GM06990 (cell line): Measurements from ENCODE around the gene BMS1.
"Not testable (repeated sequence)": the region's sequence is repeated elsewhere in the genome, so short reads cannot be mapped to it uniquely, and the experiment has no call there.

Experiments used
- DNase-seq: peaks from one replicate; pipeline ENCODE4 v3.0.0-alpha.2; 2011; ENCODE audit not compliant: insufficient read length; ENCODE audit errors: extremely low read depth
- H3K27me3 ChIP-seq: replicated peaks from 2 replicates; pipeline ENCODE4 v1.6.0; 2011; ENCODE audit warnings: low read length; ENCODE audit not compliant: control insufficient read depth, insufficient read depth
- H3K36me3 ChIP-seq: 2 replicates; pipeline ENCODE4 v1.5.1; 2011; ENCODE audit warnings: low read length; ENCODE audit not compliant: control insufficient read depth, insufficient read depth
- H3K4me3 ChIP-seq: replicated peaks from 2 replicates; pipeline ENCODE4 v1.5.1; 2011; ENCODE audit warnings: low read depth, mild to moderate bottlenecking, control low read depth, low read length
- TF ChIP-seq, protein P1 (sequence below): IDR thresholded peaks from 2 replicates; pipeline ENCODE4 v1.5.1; 2011; ENCODE audit warnings: low read length, control low read depth, mild to moderate bottlenecking, inconsistent platforms; ENCODE audit not compliant: insufficient read depth, poor library complexity, severe bottlenecking

Gene BMS1

GRCh38 chr10:42801135-42801534, 18.5 kb downstream of the BMS1 start:
- Histone ChIP-seq H3K36me3 (peaks cover 23% of the 10 kb centered on the region), H3K4me3 (no peak overlapping the region), H3K27me3 (no peaks in the 10 kb centered on the region)
- DNase-seq, result no peak
- TF ChIP-seq, protein P1, sequence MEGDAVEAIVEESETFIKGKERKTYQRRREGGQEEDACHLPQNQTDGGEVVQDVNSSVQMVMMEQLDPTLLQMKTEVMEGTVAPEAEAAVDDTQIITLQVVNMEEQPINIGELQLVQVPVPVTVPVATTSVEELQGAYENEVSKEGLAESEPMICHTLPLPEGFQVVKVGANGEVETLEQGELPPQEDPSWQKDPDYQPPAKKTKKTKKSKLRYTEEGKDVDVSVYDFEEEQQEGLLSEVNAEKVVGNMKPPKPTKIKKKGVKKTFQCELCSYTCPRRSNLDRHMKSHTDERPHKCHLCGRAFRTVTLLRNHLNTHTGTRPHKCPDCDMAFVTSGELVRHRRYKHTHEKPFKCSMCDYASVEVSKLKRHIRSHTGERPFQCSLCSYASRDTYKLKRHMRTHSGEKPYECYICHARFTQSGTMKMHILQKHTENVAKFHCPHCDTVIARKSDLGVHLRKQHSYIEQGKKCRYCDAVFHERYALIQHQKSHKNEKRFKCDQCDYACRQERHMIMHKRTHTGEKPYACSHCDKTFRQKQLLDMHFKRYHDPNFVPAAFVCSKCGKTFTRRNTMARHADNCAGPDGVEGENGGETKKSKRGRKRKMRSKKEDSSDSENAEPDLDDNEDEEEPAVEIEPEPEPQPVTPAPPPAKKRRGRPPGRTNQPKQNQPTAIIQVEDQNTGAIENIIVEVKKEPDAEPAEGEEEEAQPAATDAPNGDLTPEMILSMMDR, result no peak

DNA sequence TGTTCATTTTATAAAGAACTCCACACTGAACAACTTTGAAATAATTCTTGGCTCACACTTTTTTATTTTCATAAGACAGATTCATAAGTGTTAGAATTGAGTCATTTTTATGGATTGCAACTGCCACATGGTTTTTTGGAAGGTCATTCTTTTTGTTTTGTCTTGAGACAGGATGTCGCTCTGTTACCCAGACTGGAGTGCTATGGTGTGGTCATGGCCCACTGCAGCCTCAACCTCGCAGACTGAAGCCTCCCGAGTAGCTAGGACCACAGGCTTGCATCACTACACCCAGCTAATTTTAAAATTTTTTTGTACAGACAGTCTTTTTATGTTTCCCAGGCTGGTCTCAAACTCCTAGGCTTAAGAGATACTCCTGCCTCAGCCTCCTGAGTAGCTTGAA, 20.3 kb downstream of the BMS1 start:
- no peaks in the 10 kb centered on the region for H3K27me3 ChIP-seq
- TF ChIP-seq, protein P1, result no peak
- H3K4me3 ChIP-seq, result no peak overlapping the region
- DNase-seq, result no peak
- H3K36me3 ChIP-seq, result peaks cover 13% of the 10 kb centered on the region

GRCh38 chr10:42809676-42810075, 27.1 kb downstream of the BMS1 start:
- DNase-seq, result no peak
- Histone ChIP-seq H3K36me3 (peaks cover 6% of the 10 kb centered on the region), H3K4me3 (no peak overlapping the region), H3K27me3 (no peaks in the 10 kb centered on the region)
- TF ChIP-seq, protein P1, result no peak

- TF ChIP-seq, protein P1, result no peak
- DNase-seq, result no peak
- no peak overlapping the region for H3K4me3 ChIP-seq
- H3K27me3 ChIP-seq, result no peaks in the 10 kb centered on the region
- peaks cover 6% of the 10 kb centered on the region for H3K36me3 ChIP-seq
Observed at GRCh38 chr10:42812028-42812427, 29.4 kb downstream of the BMS1 start.

GRCh38 chr10:42813989-42814687, 31.5 kb downstream of the BMS1 start:
- H3K27me3 ChIP-seq, DNase-seq: not testable (repeated sequence)
- H3K36me3 ChIP-seq, result peaks cover 11% of the 10 kb centered on the region

DNA sequence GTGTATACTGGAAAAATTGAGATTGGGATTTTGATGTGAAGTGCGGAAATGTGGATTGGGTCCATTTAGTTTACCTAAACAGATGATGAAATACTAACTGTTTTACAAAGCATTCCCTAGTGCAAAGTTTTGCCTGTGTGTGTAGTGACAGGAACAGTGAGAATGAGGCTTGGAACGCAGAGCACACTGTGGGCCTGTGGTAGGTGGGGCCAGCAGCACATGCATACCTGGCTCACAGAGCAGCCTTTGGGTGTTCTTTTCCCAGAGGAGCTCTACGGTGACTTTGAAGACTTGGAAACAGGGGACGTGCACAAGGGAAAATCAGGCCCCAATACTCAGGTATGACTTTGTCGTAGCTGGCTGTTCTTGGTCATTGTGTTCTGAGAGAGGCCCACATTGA, 33.7 kb downstream of the BMS1 start:
- not testable (repeated sequence) for H3K4me3 ChIP-seq, H3K27me3 ChIP-seq, DNase-seq
- peaks cover 10% of the 10 kb centered on the region for H3K36me3 ChIP-seq

More at GRCh38 chr10:42813989-42814687, 31.5 kb downstream of the BMS1 start:
- not testable (repeated sequence) for H3K4me3 ChIP-seq

- no peaks in the 10 kb centered on the region for H3K27me3 ChIP-seq
- peaks cover 10% of the 10 kb centered on the region for H3K36me3 ChIP-seq
- H3K4me3 ChIP-seq, result no peak overlapping the region
- no peak for DNase-seq
- TF ChIP-seq, protein P1, result no peak
Observed at GRCh38 chr10:42816912-42817311, 34.3 kb downstream of the BMS1 start.

- not testable (repeated sequence) for H3K36me3 ChIP-seq, H3K4me3 ChIP-seq
Observed at GRCh38 chr10:42817417-42817816, 34.8 kb downstream of the BMS1 start.

DNA sequence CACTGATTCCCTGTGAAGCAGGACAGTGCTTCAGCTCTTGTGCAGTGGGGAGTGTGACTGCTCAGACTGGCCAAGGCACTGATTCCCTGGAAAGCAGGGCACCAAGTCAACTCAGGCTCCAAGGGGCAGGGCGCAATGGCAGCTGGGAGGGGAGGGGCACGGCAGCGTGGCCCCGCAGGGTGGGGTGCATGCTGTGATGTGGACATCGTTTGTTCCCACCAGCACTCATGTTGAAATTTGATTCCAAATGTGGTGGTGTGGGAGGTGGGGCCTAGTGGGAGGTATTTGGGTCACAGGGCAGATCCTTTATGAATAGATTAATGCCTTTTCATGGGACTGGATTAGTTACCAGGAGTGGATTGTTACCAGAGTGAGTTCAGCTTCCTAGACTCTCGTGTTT, 44.2 kb downstream of the BMS1 start:
- H3K36me3 ChIP-seq, result peaks cover 17% of the 10 kb centered on the region
- not testable (repeated sequence) for H3K4me3 ChIP-seq, DNase-seq, H3K27me3 ChIP-seq

More at GRCh38 chr10:42817417-42817816, 34.8 kb downstream of the BMS1 start:
- H3K27me3 ChIP-seq, DNase-seq: not testable (repeated sequence)
